Hippocampal formation (tissue), 2 donors: ENCODE data around the gene GRAMD1B.

Experiments
- DNase-seq, 2 donors: peaks; one replicate each; lab custom pipeline; 2025; lab: John Stamatoyannopoulos, UW

The GRAMD1B gene

GRCh38 chr11:123588117-123588863 lies 158.2 kb downstream of the GRAMD1B start:
- no peak for DNase-seq

DNA sequence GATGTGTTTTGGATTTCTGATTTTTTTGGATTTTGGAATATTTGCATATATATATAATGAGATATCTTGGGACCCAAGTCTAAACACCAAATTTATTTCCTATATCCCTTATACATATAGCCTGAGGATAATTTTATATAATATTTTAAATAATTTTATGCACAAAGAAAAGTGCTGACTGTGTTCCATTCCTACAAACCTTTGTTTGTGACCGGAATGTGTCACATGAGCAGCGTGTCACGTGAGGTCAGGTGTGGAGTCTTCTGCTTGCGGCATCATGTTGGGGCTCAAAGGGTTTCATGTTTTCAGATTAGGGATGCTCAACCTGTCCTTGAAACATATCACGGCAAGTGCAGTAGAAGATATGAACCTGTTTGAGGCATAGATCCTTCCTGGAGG lies 158.8 kb downstream of the GRAMD1B start:
- DNase-seq = no peak

- DNase-seq = no peak
Observed at GRCh38 chr11:123590296-123590912, 160.3 kb downstream of the GRAMD1B start.

GRCh38 chr11:123593570-123593969 lies 163.5 kb downstream of the GRAMD1B start:
- DNase-seq = no peak

DNA sequence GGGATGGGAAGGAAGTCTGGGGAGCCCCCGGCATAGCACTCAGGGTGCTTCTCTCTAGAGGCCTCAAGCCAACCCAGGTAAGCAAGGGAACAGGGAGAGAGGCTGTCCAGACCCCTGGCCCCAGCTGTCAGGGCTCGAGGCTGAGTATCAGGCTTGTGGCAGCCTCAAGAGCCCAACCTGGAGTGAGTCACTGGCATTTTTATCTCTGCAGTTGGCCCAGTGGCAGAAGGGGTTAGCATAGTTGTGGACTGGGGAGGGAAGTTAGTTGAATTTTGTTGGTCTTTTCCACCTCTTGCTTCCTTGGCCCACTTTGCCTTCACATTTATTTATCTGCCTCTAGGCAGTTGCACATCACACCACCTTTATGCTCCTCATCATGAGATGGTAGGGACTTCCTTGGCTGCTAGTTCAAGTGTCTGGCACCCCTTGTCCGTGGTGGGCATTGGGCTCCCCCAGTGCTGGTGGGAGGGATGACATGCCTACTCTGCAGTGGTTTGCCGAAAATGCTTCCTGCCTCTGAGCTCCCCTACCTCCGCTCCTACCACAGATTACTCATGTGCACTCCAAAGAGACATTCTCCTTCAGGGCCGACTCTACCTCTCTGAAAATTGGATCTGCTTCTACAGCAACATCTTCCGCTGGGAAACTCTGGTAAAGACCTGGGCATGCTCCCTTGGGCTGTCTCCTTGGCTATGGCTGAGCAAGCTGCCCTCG lies 164.3 kb downstream of the GRAMD1B start:
- DNase-seq = no peak

DNA sequence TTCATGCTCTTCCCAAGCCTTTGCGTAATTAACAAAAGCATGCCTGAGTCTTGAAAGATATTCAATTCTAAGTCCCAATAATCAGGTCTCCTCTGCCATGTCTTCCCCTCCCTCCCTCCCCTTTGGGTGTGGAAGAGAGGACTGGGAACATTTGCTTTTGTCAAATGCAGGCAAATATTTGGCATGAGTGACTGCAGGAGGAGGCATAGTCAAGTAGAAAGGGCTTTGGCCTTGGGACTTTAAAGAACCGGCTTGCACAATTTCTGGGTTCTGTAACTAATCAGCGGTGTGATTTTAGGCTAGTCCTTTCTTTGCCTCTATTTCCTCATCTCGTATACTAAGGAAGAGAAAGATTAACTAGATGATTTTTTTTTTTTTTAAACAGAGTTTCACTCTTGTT lies 164.9 kb downstream of the GRAMD1B start:
- DNase-seq = no peak

- no peak for DNase-seq
Observed at GRCh38 chr11:123597859-123598258, 167.8 kb downstream of the GRAMD1B start.

- DNase-seq = no peak
Observed at GRCh38 chr11:123601136-123601535, 171.1 kb downstream of the GRAMD1B start.

GRCh38 chr11:123601743-123602142 lies 171.7 kb downstream of the GRAMD1B start:
- DNase-seq = no peak

DNA sequence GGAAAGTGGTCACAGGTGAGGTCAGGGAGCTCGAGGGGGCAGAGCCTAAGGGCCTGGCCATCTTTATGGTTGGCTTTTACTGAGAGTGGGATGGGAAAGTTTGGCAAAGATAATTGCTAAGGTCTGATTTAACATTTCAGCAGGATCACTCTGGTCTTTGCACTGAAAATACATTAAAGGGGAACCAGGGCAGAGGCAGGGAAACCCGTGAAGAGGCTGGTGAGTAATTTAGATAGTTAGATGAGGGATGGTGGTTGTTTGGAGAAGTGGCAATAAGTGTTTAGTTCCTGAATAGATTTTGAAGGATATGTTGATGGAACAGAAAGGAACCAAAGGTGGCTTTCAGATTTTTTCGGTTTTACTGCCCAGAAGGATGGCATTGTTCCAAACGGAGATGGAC lies 173.6 kb downstream of the GRAMD1B start:
- DNase-seq = no peak

- DNase-seq = no peak
Observed at GRCh38 chr11:123607781-123608180, 177.7 kb downstream of the GRAMD1B start.

DNA sequence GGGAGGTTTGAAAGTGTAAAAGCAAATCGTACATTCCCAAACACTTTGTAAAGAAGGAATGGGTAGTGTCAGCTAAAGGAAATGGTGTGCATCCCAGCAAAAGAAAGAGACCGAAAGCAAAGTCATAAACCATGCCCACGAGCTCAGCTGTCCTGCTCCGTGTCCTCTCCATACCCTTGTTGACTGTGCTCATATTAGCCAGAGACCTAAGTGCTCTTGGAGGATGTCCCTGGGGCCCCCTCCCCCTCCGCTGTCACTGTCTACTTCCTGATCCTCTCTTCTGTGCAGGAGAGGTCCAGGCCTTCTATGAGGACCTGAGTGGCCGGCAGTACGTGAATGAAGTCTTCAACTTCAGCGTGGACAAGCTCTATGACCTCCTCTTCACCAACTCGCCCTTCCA lies 178.3 kb downstream of the GRAMD1B start:
- no peak for DNase-seq

DNA sequence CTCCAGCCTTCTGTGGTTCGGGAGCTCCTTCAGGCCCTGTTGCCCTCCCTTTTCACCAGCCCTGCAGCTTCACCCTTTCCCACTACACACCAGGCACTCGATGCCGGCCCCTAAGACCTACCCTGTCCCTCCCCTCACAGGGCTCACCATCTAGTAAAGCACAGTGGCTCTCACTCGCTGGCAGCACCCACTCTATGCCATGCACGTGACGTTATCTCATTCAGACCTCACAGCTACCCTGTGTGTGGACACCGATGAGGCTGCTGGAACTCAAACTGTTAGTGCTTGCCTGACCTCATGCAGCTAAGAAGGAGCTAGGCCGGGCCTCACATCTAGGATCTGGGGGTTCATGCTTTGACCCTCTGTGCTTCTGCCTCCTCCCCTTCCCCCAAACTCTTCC lies 178.9 kb downstream of the GRAMD1B start:
- DNase-seq = no peak

- DNase-seq = no peak
Observed at GRCh38 chr11:123611698-123612097, 181.6 kb downstream of the GRAMD1B start.

- peak in 1 of 2 donors; percentile 28 for DNase-seq
Observed at GRCh38 chr11:123616505-123617198, 186.6 kb downstream of the GRAMD1B start.

DNA sequence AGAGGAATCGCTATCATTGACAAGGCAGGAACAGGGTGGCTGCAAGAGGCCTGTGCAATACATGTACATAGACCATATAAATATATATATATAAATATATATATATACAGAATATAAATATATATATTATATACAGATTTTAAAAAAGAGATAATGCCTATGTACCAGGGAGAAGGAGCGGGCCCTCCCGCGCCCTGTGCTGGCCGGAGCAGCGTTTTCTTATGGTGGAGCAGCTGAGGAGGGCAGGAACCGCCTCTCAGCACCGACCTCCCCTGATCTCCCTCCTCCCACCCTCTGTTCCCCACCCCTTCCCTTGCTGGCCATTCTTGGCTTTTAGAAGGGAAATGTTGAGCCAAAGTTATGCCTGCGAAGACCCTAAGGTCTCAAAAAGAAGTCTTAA lies 192.5 kb downstream of the GRAMD1B start:
- no peak for DNase-seq

DNA sequence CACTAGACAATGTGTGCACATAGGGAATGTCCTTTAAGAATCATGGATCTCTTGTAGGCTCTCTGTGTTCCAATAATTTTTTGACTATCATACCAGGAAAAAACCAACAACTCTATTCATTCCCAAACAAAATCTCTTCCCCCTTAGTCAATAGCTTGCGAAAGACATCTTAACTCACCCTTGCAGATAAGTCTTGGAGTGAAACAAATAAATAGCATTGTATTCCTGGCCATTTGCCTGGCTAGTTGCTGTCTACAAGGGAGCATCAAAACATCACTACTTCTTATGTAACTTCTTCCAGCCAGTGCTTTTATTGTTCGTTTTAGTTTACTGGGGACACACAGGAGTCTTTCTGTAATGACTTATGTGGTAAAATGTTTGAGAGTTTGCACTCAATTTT lies 194.9 kb downstream of the GRAMD1B start:
- DNase-seq = no peak

DNA sequence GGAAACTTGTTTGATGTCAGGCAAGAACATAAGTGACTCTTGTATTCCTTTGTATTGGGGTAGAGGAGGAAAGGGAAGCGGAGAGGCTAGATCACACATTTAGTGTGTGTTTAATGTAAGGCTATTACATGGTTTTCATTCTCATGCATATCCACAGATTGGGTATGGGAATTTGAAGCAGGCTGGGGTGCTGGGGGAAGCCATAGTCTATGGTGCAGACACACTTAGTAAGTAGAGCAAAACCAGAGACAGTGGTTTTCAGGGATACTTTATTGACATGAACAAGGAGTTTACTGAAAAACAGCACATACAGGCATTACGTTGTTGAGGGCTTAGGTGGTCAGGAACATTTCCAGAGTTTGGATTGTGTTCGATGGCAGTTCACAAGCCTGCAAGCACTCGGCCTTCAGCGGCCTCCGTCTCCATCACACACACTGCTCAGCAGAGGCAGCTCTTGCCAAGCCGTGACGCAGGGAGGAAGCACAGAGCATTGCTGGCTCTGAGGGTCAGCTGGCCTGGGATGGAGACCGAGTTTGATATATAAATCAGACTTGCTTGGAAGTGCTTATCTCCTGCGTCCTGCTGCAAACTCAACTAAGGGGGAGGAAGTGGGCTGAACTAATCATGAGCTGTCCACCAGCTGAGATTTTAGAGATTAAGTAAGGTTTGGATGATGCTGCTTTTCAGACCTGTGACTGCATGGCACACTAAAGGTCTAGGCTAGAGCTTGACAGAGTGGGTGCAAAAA lies 199.0 kb downstream of the GRAMD1B start:
- no peak for DNase-seq

GRCh38 chr11:123630126-123630608 lies 200.1 kb downstream of the GRAMD1B start:
- DNase-seq = no peak

- DNase-seq = no peak
Observed at GRCh38 chr11:123640029-123640428, 210.0 kb downstream of the GRAMD1B start.

DNA sequence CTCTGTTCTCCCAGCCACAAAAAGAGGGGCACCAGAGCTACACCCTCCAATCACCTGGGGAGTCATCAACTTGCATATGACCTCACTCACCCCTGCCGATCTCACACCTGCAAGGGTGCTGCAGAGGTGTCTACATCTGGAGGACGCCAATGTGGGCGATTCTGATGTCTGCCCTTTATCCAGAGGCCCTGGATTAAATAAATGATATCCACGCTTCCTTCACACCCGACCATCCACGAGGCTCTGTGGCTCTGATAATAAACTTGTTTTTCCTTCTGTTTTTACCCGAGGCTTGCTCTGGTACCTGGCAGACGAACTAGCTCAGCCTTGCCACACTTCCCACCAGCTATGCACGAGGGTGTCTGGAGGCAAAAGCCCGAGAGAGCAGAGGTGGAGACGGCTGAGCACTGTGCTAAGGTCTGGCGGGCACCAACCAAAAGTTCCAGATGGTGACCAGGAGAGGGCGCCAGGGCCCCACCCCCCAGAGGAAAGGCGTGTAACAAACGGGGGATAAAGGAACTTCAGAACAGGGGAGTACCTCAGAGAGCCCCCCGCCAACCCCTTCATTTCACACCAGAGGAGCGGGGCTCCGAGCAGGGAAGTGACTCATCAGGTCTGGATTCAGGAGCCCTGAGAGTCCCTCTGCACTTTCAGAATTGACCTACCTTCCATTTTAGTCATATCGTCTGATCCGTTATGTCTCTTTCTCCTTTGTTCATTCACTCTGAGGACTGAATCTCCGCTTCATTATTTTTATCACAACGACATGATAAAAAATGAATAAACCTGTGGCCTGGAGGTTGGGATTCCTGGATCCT lies 210.8 kb downstream of the GRAMD1B start:
- peak in 1 of 2 donors; percentile 17 for DNase-seq
